ENCODE measurements around the gene ROBO2. TPM values are rescaled to one million over a fixed set of nuclear protein-coding genes. Genes with fewer than 3 reads are reported as not detected.

Gene ROBO2
- total RNA-seq, 4 donors from 2014 or later: 0.20 to 0.41 (median 0.32) TPM; not detected in 1

- in situ Hi-C loops (cut with MboI; ENCODE audit: low pct_ligation_motif_present in 1 of 4, low pct_unique_long_range_greater_than_20kb in 1 of 4, low sequenced_read_pairs in 3 of 4) (no loop called here), intact Hi-C loops (cut with DNase I; ENCODE audit: low total_unique reads) (no loop called here)
- 74 to 82% methylated on average over 3 of the region's 3 CpGs for WGBS, 2 donors (ENCODE audit: low coverage in 1 of 2)
- Histone ChIP-seq H3K27me3 (no peaks in the 10 kb centered on the region), H3K36me3 (no peaks in the 10 kb centered on the region), H3K4me3 (no peak overlapping the region), H3K4me1 (no peaks in the 10 kb centered on the region), H3K27ac (no peak overlapping the region), H3K9me3 (no peaks in the 10 kb centered on the region)
- TF ChIP-seq CTCF (IDR thresholded peaks at IDR 0.05): no peak
- TF ChIP-seq POLR2AphosphoS5 (IDR thresholded peaks at IDR 0.05): no peak
- no peak for TF ChIP-seq POLR2A (IDR thresholded peaks at IDR 0.05)
- TF ChIP-seq EP300 (IDR thresholded peaks at IDR 0.05; ENCODE audit: low read depth): no peak
- DNase-seq: no peak
Measured at GRCh38 chr3:77460326-77460725, 420.4 kb downstream of the ROBO2 start.

- in situ Hi-C loops (cut with MboI; ENCODE audit: low pct_ligation_motif_present in 1 of 4, low pct_unique_long_range_greater_than_20kb in 1 of 4, low sequenced_read_pairs in 3 of 4): no loop called here
- Histone ChIP-seq H3K9me3 (no peaks in the 10 kb centered on the region), H3K4me3 (no peak overlapping the region), H3K4me1 (no peaks in the 10 kb centered on the region), H3K36me3 (no peaks in the 10 kb centered on the region), H3K27ac (no peak overlapping the region), H3K27me3 (no peaks in the 10 kb centered on the region)
- intact Hi-C loops (cut with DNase I; ENCODE audit: low total_unique reads): no loop called here
- DNase-seq: no peak
- WGBS, 2 donors (ENCODE audit: low coverage in 1 of 2): 3 to 9% methylated on average over 1 of the region's 1 CpG
- no peak for TF ChIP-seq CTCF (IDR thresholded peaks at IDR 0.05)
- no peak for TF ChIP-seq EP300 (IDR thresholded peaks at IDR 0.05; ENCODE audit: low read depth)
- TF ChIP-seq POLR2A (IDR thresholded peaks at IDR 0.05): no peak
- TF ChIP-seq POLR2AphosphoS5 (IDR thresholded peaks at IDR 0.05): no peak
Measured at GRCh38 chr3:77462951-77463350, 423.1 kb downstream of the ROBO2 start.

GRCh38 chr3:77464111-77464688 is 424.3 kb downstream of the ROBO2 start:
- no peak for TF ChIP-seq EP300 (IDR thresholded peaks at IDR 0.05; ENCODE audit: low read depth)
- no peak for TF ChIP-seq POLR2A (IDR thresholded peaks at IDR 0.05)
- TF ChIP-seq POLR2AphosphoS5 (IDR thresholded peaks at IDR 0.05): no peak
- no peak for TF ChIP-seq CTCF (IDR thresholded peaks at IDR 0.05)
- Histone ChIP-seq H3K27ac (no peak overlapping the region), H3K36me3 (no peaks in the 10 kb centered on the region), H3K9me3 (no peaks in the 10 kb centered on the region), H3K27me3 (no peaks in the 10 kb centered on the region), H3K4me3 (no peak overlapping the region), H3K4me1 (no peaks in the 10 kb centered on the region)
- no peak for DNase-seq
- WGBS, 2 donors (ENCODE audit: low coverage in 1 of 2): 32 to 52% methylated on average over 3 of the region's 3 CpGs
- intact Hi-C loops (cut with DNase I; ENCODE audit: low total_unique reads) (no loop called here), in situ Hi-C loops (cut with MboI; ENCODE audit: low pct_ligation_motif_present in 1 of 4, low pct_unique_long_range_greater_than_20kb in 1 of 4, low sequenced_read_pairs in 3 of 4) (no loop called here)

GRCh38 chr3:77466562-77467115 is 426.7 kb downstream of the ROBO2 start:
- WGBS, 2 donors (ENCODE audit: low coverage in 1 of 2): 89 to 98% methylated on average over 4 to 5 of the region's 5 CpGs
- TF ChIP-seq EP300 (IDR thresholded peaks at IDR 0.05; ENCODE audit: low read depth): no peak
- no peak for TF ChIP-seq POLR2AphosphoS5 (IDR thresholded peaks at IDR 0.05)
- TF ChIP-seq POLR2A (IDR thresholded peaks at IDR 0.05): no peak
- no peak for TF ChIP-seq CTCF (IDR thresholded peaks at IDR 0.05)
- intact Hi-C loops (cut with DNase I; ENCODE audit: low total_unique reads): no loop called here

More at GRCh38 chr3:77466562-77467115, 426.7 kb downstream of the ROBO2 start:
- in situ Hi-C loops (cut with MboI; ENCODE audit: low pct_ligation_motif_present in 1 of 4, low pct_unique_long_range_greater_than_20kb in 1 of 4, low sequenced_read_pairs in 3 of 4): no loop called here
- Histone ChIP-seq H3K9me3 (no peaks in the 10 kb centered on the region), H3K36me3 (no peaks in the 10 kb centered on the region), H3K4me3 (no peak overlapping the region), H3K27me3 (no peaks in the 10 kb centered on the region), H3K27ac (no peak overlapping the region), H3K4me1 (no peaks in the 10 kb centered on the region)
- DNase-seq: no peak
